DOHH2 (cell line): ENCODE measurements around the gene PLB1.

ENCODE experiments used
- CTCF ChIP-seq: fragments of 200-600 bp; sonication (generic); IDR thresholded peaks from one replicate; pipeline ENCODE4 v1.5.1; 2014; ENCODE audit warnings: antibody characterized with exemption, mild to moderate bottlenecking, low read depth, low read length; ENCODE audit not compliant: poor library complexity, severe bottlenecking
- EZH2phosphoT487 ChIP-seq: fragments of 200-600 bp; sonication (generic); IDR thresholded peaks from 2 replicates; pipeline ENCODE4 v1.6.1; 2017; ENCODE audit warnings: borderline replicate concordance, mild to moderate bottlenecking, antibody characterized with exemption, low read length, moderate library complexity, mixed read lengths

GRCh38 chr2:28558918-28559317 lies 63.1 kb downstream of the PLB1 start:
- TF ChIP-seq CTCF (no peak), EZH2phosphoT487 (no peak)
